Activated B cell treated with CpG ODN at 0.5 μM for 24 hours (primary cell): ENCODE data around the gene HSPA14. TPM values are rescaled to one million over a fixed set of nuclear protein-coding genes. Genes with fewer than 3 reads are reported as not detected.
A peak's percentile ranks its signal among the peaks of the same experiment; 100 is the strongest.

Experiments
- ATAC-seq: fragments of 200-7000 bp; cut with Tn5 transposase; one replicate; pipeline ENCODE4 v1.10.0; 2021; ENCODE audit warnings: low read depth, mild to moderate bottlenecking, moderate library complexity
- CTCF ChIA-PET: fragments of 350-600 bp; sonication (Branson Sonifier 250); formaldehyde crosslinking; loops from one replicate; lab custom pipeline; 2021; ENCODE audit warnings: antibody characterized with exemption; lab: Charles Lee
- POLR2A ChIA-PET: fragments of 350-600 bp; sonication (Branson Sonifier 250); formaldehyde crosslinking; loops from one replicate; lab custom pipeline; 2021; ENCODE audit warnings: antibody characterized with exemption; lab: Charles Lee
- DNase-seq: peaks from one replicate; pipeline ENCODE4 v3.0.0; 2022
- H3K27ac Mint-ChIP-seq: one replicate; pipeline ENCODE4 v1.8.0; 2020; ENCODE audit warnings: mixed read lengths
- H3K27me3 Mint-ChIP-seq: one replicate; pipeline ENCODE4 v1.8.0; 2021; ENCODE audit warnings: mixed read lengths
- H3K36me3 Mint-ChIP-seq: one replicate; pipeline ENCODE4 v1.8.0; 2021; ENCODE audit warnings: low read depth, mixed read lengths
- H3K4me1 Mint-ChIP-seq: one replicate; pipeline ENCODE4 v1.8.0; 2021; ENCODE audit warnings: mixed read lengths
- H3K4me3 Mint-ChIP-seq: one replicate; pipeline ENCODE4 v1.8.0; 2020; ENCODE audit warnings: mild to moderate bottlenecking, mixed read lengths
- H3K9me3 Mint-ChIP-seq: one replicate; pipeline ENCODE4 v1.8.0; 2020; ENCODE audit warnings: mixed read lengths
- intact Hi-C: fragments of 100-400 bp; cut with micrococcal nuclease; formaldehyde crosslinking; loops from one replicate; pipeline ENCODE4 v1.15.1; 2024
- total RNA-seq: library from RNA; stranded (reverse); gene quantifications from 2 replicates; pipeline ENCODE4 v1.2.3, GENCODE V29; 2022
- TF ChIP-seq, protein P1 (sequence below): fragments of 200-600 bp; IDR thresholded peaks from one replicate; pipeline ENCODE4 v1.8.0; 2022; ENCODE audit warnings: antibody characterized with exemption, mild to moderate bottlenecking

Gene HSPA14, protein sequence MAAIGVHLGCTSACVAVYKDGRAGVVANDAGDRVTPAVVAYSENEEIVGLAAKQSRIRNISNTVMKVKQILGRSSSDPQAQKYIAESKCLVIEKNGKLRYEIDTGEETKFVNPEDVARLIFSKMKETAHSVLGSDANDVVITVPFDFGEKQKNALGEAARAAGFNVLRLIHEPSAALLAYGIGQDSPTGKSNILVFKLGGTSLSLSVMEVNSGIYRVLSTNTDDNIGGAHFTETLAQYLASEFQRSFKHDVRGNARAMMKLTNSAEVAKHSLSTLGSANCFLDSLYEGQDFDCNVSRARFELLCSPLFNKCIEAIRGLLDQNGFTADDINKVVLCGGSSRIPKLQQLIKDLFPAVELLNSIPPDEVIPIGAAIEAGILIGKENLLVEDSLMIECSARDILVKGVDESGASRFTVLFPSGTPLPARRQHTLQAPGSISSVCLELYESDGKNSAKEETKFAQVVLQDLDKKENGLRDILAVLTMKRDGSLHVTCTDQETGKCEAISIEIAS
- total RNA-seq: 16.7 and 20.4 TPM in 2 replicates

DNA sequence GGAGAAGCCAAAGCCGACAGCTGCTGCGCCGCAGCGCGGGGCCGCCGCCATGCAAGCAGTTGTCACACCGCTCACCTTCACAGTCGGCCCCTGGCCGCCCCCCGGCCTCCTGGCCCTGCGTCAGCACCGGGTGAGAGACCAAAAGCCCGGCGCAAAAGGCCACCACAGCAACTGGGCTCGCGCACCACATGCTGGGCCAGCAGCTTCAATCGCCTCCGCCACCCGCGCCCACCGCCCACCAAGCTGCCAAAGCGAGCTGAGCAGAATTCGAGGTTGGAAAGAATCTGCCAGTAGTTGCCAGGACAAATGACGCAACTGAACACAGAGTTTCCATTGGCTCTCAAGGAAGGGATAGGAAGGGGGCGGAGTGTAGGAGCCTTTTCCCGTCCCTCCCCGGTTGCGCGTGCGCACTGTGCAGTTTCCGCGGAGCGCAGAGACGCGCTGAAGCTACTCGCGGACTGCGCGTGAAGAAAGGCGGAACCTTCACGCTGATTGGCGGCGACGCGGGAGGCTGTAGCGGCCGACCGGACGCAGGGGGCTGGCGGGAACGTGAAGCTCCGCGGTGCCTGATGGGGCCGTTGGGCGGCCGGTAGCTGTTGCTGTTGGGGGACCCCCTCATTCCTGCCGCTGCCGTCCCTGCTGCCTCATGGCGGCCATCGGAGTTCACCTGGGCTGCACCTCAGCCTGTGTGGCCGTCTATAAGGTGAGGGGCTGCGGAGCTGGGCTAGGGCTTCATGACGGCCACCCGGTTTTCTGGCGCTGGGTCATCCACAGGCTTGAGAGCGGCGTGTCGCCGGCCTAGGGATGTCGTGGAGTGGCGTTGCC, at the start of gene HSPA14, which contains the start of the genes CDNF and MSANTD7:
HSPA14 (plus strand) TSS at position 550 of the 825 bp plus-strand sequence; CDS start at position 647, 97 bp downstream.
CDNF (minus strand) TSS at position 281 of the 825 bp plus-strand sequence; CDS start at position 190, 91 bp downstream.
MSANTD7 (plus strand) TSS at position 550 of the 825 bp plus-strand sequence. CDS start 3,979 bp downstream, outside the sequence.
- POLR2A ChIA-PET: interaction anchor here (0.6 to 3.2 kb wide), 37 partner anchors 10 to 1125 kb away, joined by 3 to 27 read pairs (median 5); partner anchors contain the start of genes DCLRE1C, MEIG1, NMT2 and SUV39H2
- Mint-ChIP-seq H3K27ac (peak within 1 kb of the TSS; percentile 91), H3K36me3 (peaks cover 38% of the 10 kb centered on the region), H3K9me3 (no peaks in the 10 kb centered on the region), H3K4me3 (peak within 1 kb of the TSS; percentile 95), H3K4me1 (peaks cover 25% of the 10 kb centered on the region), H3K27me3 (no peaks in the 10 kb centered on the region)
- TF ChIP-seq, protein P1, sequence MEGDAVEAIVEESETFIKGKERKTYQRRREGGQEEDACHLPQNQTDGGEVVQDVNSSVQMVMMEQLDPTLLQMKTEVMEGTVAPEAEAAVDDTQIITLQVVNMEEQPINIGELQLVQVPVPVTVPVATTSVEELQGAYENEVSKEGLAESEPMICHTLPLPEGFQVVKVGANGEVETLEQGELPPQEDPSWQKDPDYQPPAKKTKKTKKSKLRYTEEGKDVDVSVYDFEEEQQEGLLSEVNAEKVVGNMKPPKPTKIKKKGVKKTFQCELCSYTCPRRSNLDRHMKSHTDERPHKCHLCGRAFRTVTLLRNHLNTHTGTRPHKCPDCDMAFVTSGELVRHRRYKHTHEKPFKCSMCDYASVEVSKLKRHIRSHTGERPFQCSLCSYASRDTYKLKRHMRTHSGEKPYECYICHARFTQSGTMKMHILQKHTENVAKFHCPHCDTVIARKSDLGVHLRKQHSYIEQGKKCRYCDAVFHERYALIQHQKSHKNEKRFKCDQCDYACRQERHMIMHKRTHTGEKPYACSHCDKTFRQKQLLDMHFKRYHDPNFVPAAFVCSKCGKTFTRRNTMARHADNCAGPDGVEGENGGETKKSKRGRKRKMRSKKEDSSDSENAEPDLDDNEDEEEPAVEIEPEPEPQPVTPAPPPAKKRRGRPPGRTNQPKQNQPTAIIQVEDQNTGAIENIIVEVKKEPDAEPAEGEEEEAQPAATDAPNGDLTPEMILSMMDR: no peak
- DNase-seq (peak; percentile 97), ATAC-seq (peak; percentile 96)
- intact Hi-C loops: loop anchor here (1.0 to 5.0 kb wide), 13 partner anchors 40 to 1051 kb away; partner anchors contain the start of genes DCLRE1C, MEIG1, NMT2 and RPP38
- CTCF ChIA-PET: interaction anchor here (0.7 to 2.9 kb wide), 8 partner anchors 14 to 301 kb away, joined by 3 to 24 read pairs (median 4); partner anchors contain the start of genes DCLRE1C and SUV39H2

DNA sequence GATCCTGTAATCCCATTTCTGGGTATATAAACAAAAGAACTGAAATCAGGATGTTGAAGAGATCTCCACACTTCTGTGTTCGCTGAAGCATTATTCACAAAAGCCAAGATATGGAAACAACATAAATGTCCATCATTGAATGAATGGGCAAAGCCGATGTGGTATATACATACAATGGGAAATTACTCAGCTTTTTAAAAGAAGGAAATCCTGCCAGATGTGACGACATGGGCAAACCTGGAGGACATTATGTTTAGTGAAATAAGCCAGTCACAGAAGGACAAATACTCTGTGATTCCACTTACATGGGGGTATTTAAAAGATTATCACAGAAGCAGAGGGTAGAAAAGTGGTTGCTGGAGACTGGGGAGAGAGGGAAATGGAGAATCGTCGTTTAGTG, 39.5 kb upstream of the HSPA14 start:
- Mint-ChIP-seq H3K4me1 (peaks cover 31% of the 10 kb centered on the region), H3K4me3 (no peak overlapping the region), H3K27me3 (no peaks in the 10 kb centered on the region), H3K36me3 (no peaks in the 10 kb centered on the region), H3K27ac (no peak overlapping the region), H3K9me3 (no peaks in the 10 kb centered on the region)
- ATAC-seq (no peak), DNase-seq (no peak)
- TF ChIP-seq, protein P1: no peak
- intact Hi-C loops: loop anchor here (2.0 kb wide), 1 partner anchor 14 kb away; no protein-coding TSS in a partner anchor
- ChIA-PET POLR2A (no interaction called here), CTCF (no interaction called here)

DNA sequence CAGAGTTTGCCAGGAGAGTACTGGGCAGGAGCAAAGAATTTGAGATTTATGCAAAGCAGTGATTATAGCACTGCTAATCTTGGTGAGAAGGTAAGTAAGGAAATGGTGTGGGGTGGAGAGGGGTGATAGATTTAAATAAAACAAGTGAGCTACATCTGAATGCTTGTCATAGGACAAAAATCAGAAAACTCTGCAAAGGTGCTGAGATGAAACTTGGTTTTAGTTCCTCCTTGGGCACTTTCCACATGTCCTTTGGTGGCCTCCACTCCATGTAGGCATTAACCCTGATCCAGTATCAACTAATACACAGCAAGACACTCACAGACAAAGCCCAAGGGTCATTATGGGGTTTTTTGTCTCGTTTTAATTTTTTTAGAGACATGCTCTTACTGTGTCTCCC, 37.7 kb upstream of the HSPA14 start:
- no peak overlapping the region for H3K27ac Mint-ChIP-seq
- H3K36me3 Mint-ChIP-seq: no peaks in the 10 kb centered on the region
- TF ChIP-seq, protein P1: no peak
- peaks cover 31% of the 10 kb centered on the region for H3K4me1 Mint-ChIP-seq
- H3K4me3 Mint-ChIP-seq: no peak overlapping the region
- intact Hi-C loops: no loop called here
- ChIA-PET POLR2A (interaction anchor here (0.5 to 0.9 kb wide), 3 partner anchors 39 to 200 kb away, joined by 3 read pairs; no protein-coding TSS in a partner anchor), CTCF (no interaction called here)
- no peaks in the 10 kb centered on the region for H3K27me3 Mint-ChIP-seq
- H3K9me3 Mint-ChIP-seq: no peaks in the 10 kb centered on the region
- DNase-seq (no peak), ATAC-seq (peak; percentile 40)

DNA sequence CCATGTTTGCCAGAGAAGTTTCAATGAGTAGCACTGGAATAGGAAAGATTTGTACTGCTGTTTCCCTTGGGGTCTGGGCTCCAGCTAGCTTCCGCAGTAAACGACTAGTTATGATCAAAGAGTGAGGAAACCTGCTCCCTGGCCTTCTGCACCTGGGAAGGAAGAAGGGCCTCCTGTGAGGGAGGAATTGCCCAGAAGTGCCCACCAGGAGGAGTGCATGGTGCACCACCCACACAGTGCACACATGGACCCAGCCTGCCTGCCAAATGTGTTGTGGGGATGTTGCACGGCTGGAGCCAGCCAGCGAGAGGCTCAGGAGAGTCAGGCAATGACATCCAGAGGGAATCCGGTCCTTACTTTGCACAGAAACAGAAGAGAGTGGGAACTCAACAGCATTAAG, 36.4 kb upstream of the HSPA14 start:
- intact Hi-C loops: no loop called here
- Mint-ChIP-seq H3K27ac (no peak overlapping the region), H3K27me3 (no peaks in the 10 kb centered on the region), H3K4me1 (peaks cover 31% of the 10 kb centered on the region), H3K9me3 (no peaks in the 10 kb centered on the region), H3K4me3 (no peak overlapping the region), H3K36me3 (no peaks in the 10 kb centered on the region)
- TF ChIP-seq, protein P1: no peak
- ChIA-PET CTCF (no interaction called here), POLR2A (interaction anchor here (0.6 kb wide), 1 partner anchor 283 kb away, joined by 3 read pairs; no protein-coding TSS in a partner anchor)
- DNase-seq (no peak), ATAC-seq (no peak)
